Activated T-cell treated with anti-CD3 and anti-CD28 coated beads, Interleukin-2, amount 50 U/mL, for 24 hours (primary cell): Measurements from ENCODE around the gene BBC3.
"Not testable (repeated sequence)": the region's sequence is repeated elsewhere in the genome, so short reads cannot be mapped to it uniquely, and the experiment has no call there.

Experiments
- DNase-seq: peaks from one replicate; pipeline ENCODE4 v3.0.0-alpha.2; 2020
- H3K27ac Mint-ChIP-seq: 2 replicates; pipeline ENCODE4 v1.8.0; 2020; ENCODE audit warnings: mild to moderate bottlenecking, mixed read lengths
- H3K27me3 Mint-ChIP-seq: 2 replicates; pipeline ENCODE4 v1.8.0; 2020; ENCODE audit warnings: mixed read lengths
- H3K36me3 Mint-ChIP-seq: 2 replicates; pipeline ENCODE4 v1.8.0; 2020; ENCODE audit warnings: low read depth, mixed read lengths
- H3K4me1 Mint-ChIP-seq: 2 replicates; pipeline ENCODE4 v1.8.0; 2020; ENCODE audit warnings: low read depth, mixed read lengths
- H3K4me3 Mint-ChIP-seq: 2 replicates; pipeline ENCODE4 v1.8.0; 2020; ENCODE audit warnings: mild to moderate bottlenecking, moderate library complexity, mixed read lengths
- H3K9me3 Mint-ChIP-seq: 2 replicates; pipeline ENCODE4 v1.8.0; 2020; ENCODE audit warnings: mixed read lengths

BBC3 gene

GRCh38 chr19:47266401-47266941 lies 35.5 kb upstream of the BBC3 start:
- no peaks in the 10 kb centered on the region for H3K9me3 Mint-ChIP-seq
- no peaks in the 10 kb centered on the region for H3K27me3 Mint-ChIP-seq
- peaks cover 73% of the 10 kb centered on the region for H3K36me3 Mint-ChIP-seq

GRCh38 chr19:47264629-47265028 lies 33.6 kb upstream of the BBC3 start:
- no peak for DNase-seq
- no peak overlapping the region for H3K4me3 Mint-ChIP-seq
- peaks cover under 1% of the 10 kb centered on the region for H3K4me1 Mint-ChIP-seq
- no peaks in the 10 kb centered on the region for H3K27me3 Mint-ChIP-seq
- no peaks in the 10 kb centered on the region for H3K9me3 Mint-ChIP-seq
- H3K36me3 Mint-ChIP-seq: peaks cover 72% of the 10 kb centered on the region
- no peak overlapping the region for H3K27ac Mint-ChIP-seq

More at GRCh38 chr19:47266401-47266941, 35.5 kb upstream of the BBC3 start:
- no peak for DNase-seq
- no peak overlapping the region for H3K27ac Mint-ChIP-seq
- H3K4me1 Mint-ChIP-seq: no peaks in the 10 kb centered on the region
- no peak overlapping the region for H3K4me3 Mint-ChIP-seq

- H3K9me3 Mint-ChIP-seq, H3K27me3 Mint-ChIP-seq, H3K4me3 Mint-ChIP-seq, H3K27ac Mint-ChIP-seq, DNase-seq: not testable (repeated sequence)
- Mint-ChIP-seq H3K4me1 (peaks cover 24% of the 10 kb centered on the region), H3K36me3 (peaks cover 76% of the 10 kb centered on the region)
Observed at GRCh38 chr19:47261946-47262793, 31.2 kb upstream of the BBC3 start.

- Mint-ChIP-seq H3K27me3 (no peaks in the 10 kb centered on the region), H3K4me1 (peaks cover 28% of the 10 kb centered on the region), H3K27ac (no peak overlapping the region), H3K4me3 (no peak overlapping the region), H3K36me3 (peaks cover 67% of the 10 kb centered on the region), H3K9me3 (no peaks in the 10 kb centered on the region)
- DNase-seq: no peak
Observed at GRCh38 chr19:47260476-47260875, 29.5 kb upstream of the BBC3 start.

- Mint-ChIP-seq H3K27me3 (no peaks in the 10 kb centered on the region), H3K27ac (peak overlapping the region; percentile 98), H3K36me3 (peaks cover 56% of the 10 kb centered on the region), H3K9me3 (no peaks in the 10 kb centered on the region), H3K4me3 (peak overlapping the region; percentile 11), H3K4me1 (peaks cover 28% of the 10 kb centered on the region)
- DNase-seq: no peak
Observed at GRCh38 chr19:47258895-47259555, 28.0 kb upstream of the BBC3 start.

GRCh38 chr19:47258434-47258833 lies 27.4 kb upstream of the BBC3 start:
- Mint-ChIP-seq H3K4me3 (peak overlapping the region; percentile 92), H3K27me3 (no peaks in the 10 kb centered on the region), H3K36me3 (peaks cover 54% of the 10 kb centered on the region), H3K27ac (peak overlapping the region; percentile 98), H3K4me1 (peaks cover 28% of the 10 kb centered on the region), H3K9me3 (no peaks in the 10 kb centered on the region)
- DNase-seq: no peak

GRCh38 chr19:47257411-47258169 lies 26.6 kb upstream of the BBC3 start:
- peaks cover 28% of the 10 kb centered on the region for H3K4me1 Mint-ChIP-seq

GRCh38 chr19:47256693-47257410 lies 25.9 kb upstream of the BBC3 start:
- Mint-ChIP-seq H3K9me3 (no peaks in the 10 kb centered on the region), H3K4me3 (peak overlapping the region; percentile 92), H3K27me3 (no peaks in the 10 kb centered on the region), H3K27ac (peak overlapping the region; percentile 98), H3K4me1 (peaks cover 28% of the 10 kb centered on the region), H3K36me3 (peaks cover 41% of the 10 kb centered on the region)
- DNase-seq: peak; percentile 100

More at GRCh38 chr19:47257411-47258169, 26.6 kb upstream of the BBC3 start:
- Mint-ChIP-seq H3K9me3 (no peaks in the 10 kb centered on the region), H3K27ac (peak overlapping the region; percentile 98), H3K36me3 (peaks cover 47% of the 10 kb centered on the region), H3K27me3 (no peaks in the 10 kb centered on the region), H3K4me3 (peak overlapping the region; percentile 92)
- DNase-seq: no peak

GRCh38 chr19:47255879-47256692 lies 25.1 kb upstream of the BBC3 start, which contains the start of gene CCDC9:
TSS of gene CCDC9 (plus strand) at chr19:47256525. CDS start at chr19:47258401, 1,876 bp downstream.
- peaks cover 28% of the 10 kb centered on the region for H3K4me1 Mint-ChIP-seq
- DNase-seq: peak; percentile 95
- no peaks in the 10 kb centered on the region for H3K9me3 Mint-ChIP-seq
- peak within 1 kb of the TSS; percentile 98 for H3K27ac Mint-ChIP-seq
- H3K27me3 Mint-ChIP-seq: no peaks in the 10 kb centered on the region
- peaks cover 36% of the 10 kb centered on the region for H3K36me3 Mint-ChIP-seq
- H3K4me3 Mint-ChIP-seq: peak within 1 kb of the TSS; percentile 92

- DNase-seq: no peak
- Mint-ChIP-seq H3K27ac (no peak overlapping the region), H3K9me3 (no peaks in the 10 kb centered on the region), H3K4me3 (no peak overlapping the region), H3K27me3 (no peaks in the 10 kb centered on the region), H3K36me3 (peaks cover 19% of the 10 kb centered on the region), H3K4me1 (peaks cover 23% of the 10 kb centered on the region)
Observed at GRCh38 chr19:47253970-47254369, 23.0 kb upstream of the BBC3 start.

- DNase-seq: no peak
- Mint-ChIP-seq H3K4me3 (no peak overlapping the region), H3K27ac (no peak overlapping the region), H3K36me3 (peaks cover 14% of the 10 kb centered on the region), H3K27me3 (no peaks in the 10 kb centered on the region), H3K4me1 (peaks cover 18% of the 10 kb centered on the region), H3K9me3 (no peaks in the 10 kb centered on the region)
Observed at GRCh38 chr19:47253467-47253881, 22.5 kb upstream of the BBC3 start.

- not testable (repeated sequence) for H3K9me3 Mint-ChIP-seq, H3K27me3 Mint-ChIP-seq, H3K27ac Mint-ChIP-seq, DNase-seq, H3K4me3 Mint-ChIP-seq
- peaks cover 14% of the 10 kb centered on the region for H3K4me1 Mint-ChIP-seq
- H3K36me3 Mint-ChIP-seq: peaks cover 13% of the 10 kb centered on the region
Observed at GRCh38 chr19:47253016-47253415, 22.0 kb upstream of the BBC3 start.

GRCh38 chr19:47247308-47247990 lies 16.4 kb upstream of the BBC3 start:
- no peaks in the 10 kb centered on the region for H3K9me3 Mint-ChIP-seq

More at GRCh38 chr19:47247308-47247990, 16.4 kb upstream of the BBC3 start:
- no peaks in the 10 kb centered on the region for H3K27me3 Mint-ChIP-seq
- H3K27ac Mint-ChIP-seq: no peak overlapping the region
- H3K4me1 Mint-ChIP-seq: peaks cover 21% of the 10 kb centered on the region
- H3K4me3 Mint-ChIP-seq: no peak overlapping the region
- DNase-seq: peak; percentile 87
- H3K36me3 Mint-ChIP-seq: peaks cover 2% of the 10 kb centered on the region
